GM12891 (cell line): ENCODE results near the gene SLC26A8.

Experiments used
- PAX5 ChIP-seq: IDR thresholded peaks from 2 replicates; pipeline ENCODE4 v1.6.1; 2011; ENCODE audit warnings: low read length, moderate library complexity, mild to moderate bottlenecking; ENCODE audit not compliant: insufficient read depth, severe bottlenecking
- POLR2A ChIP-seq: IDR thresholded peaks from 2 replicates; pipeline ENCODE4 v1.6.1; 2011; ENCODE audit warnings: low read depth, low read length, control low read depth
- POLR2AphosphoS5 ChIP-seq: IDR thresholded peaks from 2 replicates; pipeline ENCODE4 v1.6.1; 2011; ENCODE audit warnings: low read depth, low read length, control low read depth
- POU2F2 ChIP-seq: IDR thresholded peaks from 2 replicates; pipeline ENCODE4 v1.6.1; 2011; ENCODE audit warnings: low read depth, mild to moderate bottlenecking, control low read depth, low read length, moderate library complexity
- SPI1 ChIP-seq: IDR thresholded peaks from 2 replicates; pipeline ENCODE4 v1.6.1; 2011; ENCODE audit warnings: low read depth, low read length, control low read depth
- TAF1 ChIP-seq: IDR thresholded peaks from 2 replicates; pipeline ENCODE4 v1.6.1; 2011; ENCODE audit warnings: low read depth, low read length, control low read depth

DNA sequence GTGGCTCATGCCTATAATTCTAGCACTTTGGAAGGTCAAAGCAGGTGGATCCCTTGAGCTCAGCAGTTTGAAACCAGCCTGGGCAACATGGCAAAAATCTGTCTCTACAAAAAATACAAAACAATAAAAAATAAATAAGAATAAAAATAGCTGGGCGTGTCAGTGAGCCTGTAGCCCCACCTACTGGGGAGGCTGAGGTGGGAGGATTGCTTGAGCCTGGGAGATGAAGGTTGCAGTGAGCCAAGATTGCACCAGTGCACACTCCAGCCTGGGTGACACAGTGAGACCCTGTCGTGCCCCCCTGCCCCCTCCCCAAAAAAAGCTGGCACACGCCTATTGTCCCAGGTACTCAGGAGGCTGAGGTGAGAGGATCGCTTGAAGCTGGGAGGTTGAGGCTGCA, 68.5 kb downstream of the SLC26A8 start:
- TF ChIP-seq POLR2AphosphoS5 = no peak
- no peak for TF ChIP-seq SPI1
- no peak for TF ChIP-seq PAX5
- no peak for TF ChIP-seq POLR2A
- no peak for TF ChIP-seq TAF1
- no peak for TF ChIP-seq POU2F2
